Thymus (tissue), 11 donors: ENCODE data around the gene XXYLT1. TPM values are rescaled to one million over a fixed set of nuclear protein-coding genes. Genes with fewer than 3 reads are reported as not detected.

Experiments
- DNase-seq, 9 donors: peaks; one replicate each; pipeline ENCODE4 v3.0.0-alpha.2; 2013; ENCODE audit warnings: low spot score in 9 of 9, low read depth in 6 of 9, missing footprints in 1 of 9
- H3K27ac ChIP-seq, 2 donors: one replicate each; pipeline ENCODE4 v1.5.1; 2013; ENCODE audit warnings: control low read depth in 1 of 2, low read depth in 1 of 2, low read length in 1 of 2, mild to moderate bottlenecking in 1 of 2, moderate library complexity in 1 of 2
- H3K27me3 ChIP-seq, 2 donors: one replicate each; pipeline ENCODE4 v1.5.1; 2013; ENCODE audit warnings: low read length in 1 of 2; ENCODE audit not compliant: control insufficient read depth in 2 of 2, insufficient read depth in 1 of 2
- H3K36me3 ChIP-seq, 2 donors: one replicate each; pipeline ENCODE4 v1.5.1; 2013; ENCODE audit warnings: low read length in 1 of 2, mild to moderate bottlenecking in 1 of 2, moderate library complexity in 1 of 2; ENCODE audit not compliant: control insufficient read depth in 2 of 2, insufficient read depth in 2 of 2
- H3K4me1 ChIP-seq, 2 donors: one replicate each; pipeline ENCODE4 v1.5.1; 2013; ENCODE audit warnings: low read length in 2 of 2; ENCODE audit not compliant: control insufficient read depth in 2 of 2, insufficient read depth in 2 of 2
- H3K4me3 ChIP-seq, 2 donors: one replicate each; pipeline ENCODE4 v1.5.1; 2013; ENCODE audit warnings: low read length in 2 of 2, control low read depth in 1 of 2, mild to moderate bottlenecking in 1 of 2
- H3K9me3 ChIP-seq, 2 donors: one replicate each; pipeline ENCODE4 v1.5.1; 2013; ENCODE audit warnings: low read length in 1 of 2, mild to moderate bottlenecking in 1 of 2; ENCODE audit not compliant: control insufficient read depth in 2 of 2, insufficient read depth in 1 of 2
- WGBS: extraction: QIAGEN DNeasy Blood & Tissue Kit; methylation state at CpG from one replicate; pipeline ENCODE4 v1.1.7; 2013; 5-methylcytosine and 5-hydroxymethylcytosine counted together
- polyA plus RNA-seq: library from polyadenylated mRNA; stranded (reverse); fragments of 200-250 nt; gene quantifications from one replicate; pipeline ENCODE4 v1.2.3, GENCODE V29; 2013
- total RNA-seq: library from RNA; stranded (reverse); fragments of 120-200 nt; gene quantifications from one replicate; pipeline ENCODE4 v1.2.4, GENCODE V29; 2013
- donor health status: healthy.

Gene XXYLT1
- total and polyA plus RNA-seq, 2 donors: 5.8 to 12.3 TPM

- Histone ChIP-seq H3K9me3 (peaks cover 0 to 2% of the 10 kb centered on the region in 2 donors), H3K27me3 (no peaks in the 10 kb centered on the region), H3K27ac (no peak overlapping the region), H3K4me3 (no peak overlapping the region), H3K36me3 (no peaks in the 10 kb centered on the region), H3K4me1 (peaks cover 2 to 21% of the 10 kb centered on the region in 2 donors)
- no peak for DNase-seq
- WGBS: 54% methylated on average over 5 of the region's 5 CpGs
These were observed 154.4 kb downstream of the XXYLT1 start for GRCh38 chr3:195116407-195117185.

DNA sequence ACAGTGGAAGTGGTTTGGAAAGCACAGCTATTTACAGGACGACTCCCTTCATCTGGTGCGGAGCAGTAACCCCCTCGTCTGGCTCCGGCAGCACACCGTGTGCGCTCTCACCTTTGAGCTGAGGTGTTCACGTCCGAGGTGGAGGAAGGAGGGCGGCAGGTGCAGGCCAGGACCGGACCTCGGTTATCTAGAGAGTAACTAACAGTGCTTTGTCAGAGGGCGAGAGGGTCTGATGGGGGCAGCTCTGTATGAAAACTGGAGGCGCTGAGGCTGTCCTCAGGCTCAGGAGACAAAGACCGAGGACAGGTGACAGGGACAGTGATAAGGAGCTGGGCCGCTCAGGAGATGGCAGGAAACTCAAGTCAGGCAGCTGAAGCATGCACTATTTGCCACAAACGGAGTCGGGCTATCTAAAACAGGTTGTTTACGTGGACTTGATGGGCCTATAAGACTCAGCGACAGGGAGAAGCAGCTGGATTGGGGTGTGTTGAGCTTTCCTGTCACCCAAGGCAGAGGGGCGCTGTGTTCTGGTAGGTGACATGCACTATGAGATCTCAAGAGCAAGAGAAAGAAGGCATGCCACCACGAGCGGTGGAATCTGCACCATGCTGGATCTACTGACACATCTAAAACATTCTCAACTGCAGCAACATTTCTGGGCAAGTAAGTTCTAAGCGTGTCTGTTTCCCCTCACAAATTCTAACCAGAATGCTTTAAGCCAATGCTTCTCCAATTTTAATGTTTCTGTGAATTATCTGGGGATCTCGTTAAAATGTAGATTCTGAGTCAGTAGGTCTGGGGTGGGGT, 155.2 kb downstream of the XXYLT1 start:
- H3K4me1 ChIP-seq: peaks cover 2 to 21% of the 10 kb centered on the region in 2 donors
- DNase-seq: no peak
- no peak overlapping the region for H3K4me3 ChIP-seq
- peaks cover 0 to 2% of the 10 kb centered on the region in 2 donors for H3K9me3 ChIP-seq
- WGBS: 89% methylated on average over 24 of the region's 24 CpGs
- peak overlapping the region in 1 of 2 donors; percentile 18 for H3K27ac ChIP-seq
- no peaks in the 10 kb centered on the region for H3K36me3 ChIP-seq
- H3K27me3 ChIP-seq: no peaks in the 10 kb centered on the region

DNA sequence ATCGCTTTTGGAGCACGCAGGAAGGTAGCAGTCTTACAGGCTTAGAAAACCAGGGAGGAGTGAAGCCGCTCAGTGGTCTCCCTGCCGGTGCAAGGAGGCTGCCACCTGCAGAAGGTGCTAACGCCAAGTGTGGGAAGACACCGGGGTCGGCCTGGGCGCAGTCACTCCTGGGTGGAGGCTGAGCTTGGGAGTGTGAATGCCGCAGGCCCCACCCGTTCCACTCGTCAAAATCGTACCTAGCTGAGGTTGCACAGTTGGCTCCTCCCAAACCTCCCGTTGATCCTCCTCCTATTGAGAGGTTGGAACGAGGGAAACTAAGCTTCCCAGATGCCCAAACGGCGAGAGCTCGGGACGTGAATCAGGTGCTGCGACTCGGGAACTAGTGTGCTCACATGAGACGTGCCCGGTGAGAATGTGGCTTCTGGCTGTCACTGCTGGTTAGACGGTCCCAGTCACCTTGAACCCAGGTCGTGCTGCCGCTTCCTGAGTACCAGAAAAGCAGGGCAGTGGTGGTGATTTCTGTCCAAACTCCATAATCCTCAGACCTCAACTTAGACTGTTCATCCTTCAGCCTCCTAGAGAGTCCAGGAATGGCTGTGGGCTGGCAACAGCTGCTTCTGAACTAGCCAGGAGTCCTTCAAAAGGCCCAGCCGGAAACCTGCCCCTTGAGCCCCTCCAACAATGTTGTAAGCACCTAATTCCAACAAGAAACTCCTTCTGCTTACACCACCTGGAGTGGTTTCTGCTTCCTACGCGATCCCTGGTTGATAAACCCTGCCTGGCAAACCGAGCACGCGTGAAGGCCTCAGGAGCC, 156.0 kb downstream of the XXYLT1 start:
- peaks cover 0 to 2% of the 10 kb centered on the region in 2 donors for H3K9me3 ChIP-seq
- 95% methylated on average over 31 of the region's 31 CpGs for WGBS
- no peaks in the 10 kb centered on the region for H3K36me3 ChIP-seq
- H3K27ac ChIP-seq: no peak overlapping the region
- DNase-seq: no peak
- H3K4me1 ChIP-seq: peaks cover 2 to 21% of the 10 kb centered on the region in 2 donors
- H3K4me3 ChIP-seq: no peak overlapping the region
- H3K27me3 ChIP-seq: no peaks in the 10 kb centered on the region

- Histone ChIP-seq H3K36me3 (no peaks in the 10 kb centered on the region), H3K27ac (no peak overlapping the region), H3K4me1 (peaks cover 2 to 21% of the 10 kb centered on the region in 2 donors), H3K27me3 (no peaks in the 10 kb centered on the region), H3K9me3 (peaks cover 0 to 2% of the 10 kb centered on the region in 2 donors), H3K4me3 (no peak overlapping the region)
- WGBS: 97% methylated on average over 14 of the region's 14 CpGs
- DNase-seq: no peak
These were observed 157.2 kb downstream of the XXYLT1 start for GRCh38 chr3:195113536-195114425.

GRCh38 chr3:195113048-195113447, 157.9 kb downstream of the XXYLT1 start:
- Histone ChIP-seq H3K9me3 (peaks cover 0 to 2% of the 10 kb centered on the region in 2 donors), H3K27me3 (no peaks in the 10 kb centered on the region), H3K4me1 (peaks cover under 1 to 17% of the 10 kb centered on the region in 2 donors), H3K36me3 (no peaks in the 10 kb centered on the region), H3K27ac (no peak overlapping the region), H3K4me3 (no peak overlapping the region)
- 97% methylated on average over 14 of the region's 14 CpGs for WGBS
- no peak for DNase-seq

GRCh38 chr3:195112361-195112791, 158.6 kb downstream of the XXYLT1 start:
- H3K36me3 ChIP-seq: no peaks in the 10 kb centered on the region
- no peak overlapping the region for H3K27ac ChIP-seq
- peaks cover 0 to 11% of the 10 kb centered on the region in 2 donors for H3K4me1 ChIP-seq
- H3K27me3 ChIP-seq: no peaks in the 10 kb centered on the region
- H3K4me3 ChIP-seq: no peak overlapping the region
- H3K9me3 ChIP-seq: peaks cover 0 to 2% of the 10 kb centered on the region in 2 donors
- 92% methylated on average over 22 of the region's 22 CpGs for WGBS
- DNase-seq: no peak

- Histone ChIP-seq H3K9me3 (peaks cover 0 to 2% of the 10 kb centered on the region in 2 donors), H3K27ac (no peak overlapping the region), H3K4me3 (no peak overlapping the region), H3K36me3 (no peaks in the 10 kb centered on the region), H3K4me1 (peaks cover 0 to 11% of the 10 kb centered on the region in 2 donors), H3K27me3 (no peaks in the 10 kb centered on the region)
- DNase-seq: no peak
- 98% methylated on average over 9 of the region's 9 CpGs for WGBS
These were observed 159.2 kb downstream of the XXYLT1 start for GRCh38 chr3:195111766-195112165.

DNA sequence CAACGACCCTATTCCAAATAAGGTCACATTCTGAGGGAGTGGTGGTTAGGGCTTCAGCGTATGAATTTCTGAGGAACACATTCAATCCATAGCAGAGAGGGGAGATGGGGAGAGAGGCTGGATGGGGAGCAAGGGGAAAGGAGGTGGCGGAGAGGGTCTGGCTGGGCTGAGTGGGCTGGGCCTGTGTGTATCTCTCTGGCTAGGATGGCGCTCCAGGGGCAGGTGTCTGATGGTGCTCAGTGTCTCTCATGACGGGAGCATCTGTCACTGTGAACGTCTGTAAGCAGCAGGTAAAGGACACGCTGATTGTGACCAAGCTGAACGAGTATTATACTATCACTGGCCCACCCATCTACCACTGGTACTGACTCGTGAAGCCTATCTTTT, 159.6 kb downstream of the XXYLT1 start:
- Histone ChIP-seq H3K27ac (no peak overlapping the region), H3K27me3 (no peaks in the 10 kb centered on the region), H3K36me3 (no peaks in the 10 kb centered on the region), H3K9me3 (peaks cover 0 to 2% of the 10 kb centered on the region in 2 donors), H3K4me3 (no peak overlapping the region), H3K4me1 (peaks cover 0 to 10% of the 10 kb centered on the region in 2 donors)
- DNase-seq: no peak
- WGBS: 85% methylated on average over 9 of the region's 9 CpGs
